ENCODE data around the gene DYSF.

- TF ChIP-seq CTCF (IDR thresholded peaks at IDR 0.05) (no peak), EP300 (IDR thresholded peaks at IDR 0.05) (no peak)
These were observed 42.9 kb downstream of the DYSF start for GRCh38 chr2:71496156-71496770.
